ENCODE data around the gene GOSR1.

GRCh38 chr17:30557916-30558685 lies 80.9 kb downstream of the GOSR1 start:
- TF ChIP-seq MAX (IDR thresholded peaks at IDR 0.05; ENCODE audit: insufficient read depth, insufficient read length) (no peak), EZH2 (IDR thresholded peaks at IDR 0.05; ENCODE audit: borderline replicate concordance, low read depth, low read length, severe bottlenecking) (no peak), CTCF (IDR thresholded peaks at IDR 0.05; ENCODE audit: extremely low read depth in 1 of 2, insufficient read depth in 1 of 2, low read depth in 1 of 2, low read length in 2 of 2) (no peak), POLR2A (IDR thresholded peaks at IDR 0.05; ENCODE audit: low read depth, low read length) (no peak)
